GM19397 (cell line): ENCODE data around the gene WDR75.

Experiments used
- ATAC-seq: cut with Tn5 transposase; IDR thresholded peaks from one replicate; pipeline ENCODE4 v1.9.1; 2021; ENCODE audit warnings: mild to moderate bottlenecking, moderate library complexity; ENCODE audit not compliant: unreplicated experiment

WDR75 gene

GRCh38 chr2:189498205-189498604 lies 56.9 kb downstream of the WDR75 start:
- no peak for ATAC-seq

GRCh38 chr2:189499137-189499536 lies 57.9 kb downstream of the WDR75 start:
- ATAC-seq: no peak

GRCh38 chr2:189500456-189501160 lies 59.3 kb downstream of the WDR75 start:
- ATAC-seq: no peak

- ATAC-seq: no peak
These were observed 60.2 kb downstream of the WDR75 start for GRCh38 chr2:189501487-189501886.

- no peak for ATAC-seq
These were observed 61.4 kb downstream of the WDR75 start for GRCh38 chr2:189502714-189503113.

GRCh38 chr2:189504238-189504637 lies 63.0 kb downstream of the WDR75 start:
- no peak for ATAC-seq

GRCh38 chr2:189505492-189505891 lies 64.2 kb downstream of the WDR75 start:
- ATAC-seq: no peak

- ATAC-seq: no peak
These were observed 65.3 kb downstream of the WDR75 start for GRCh38 chr2:189506514-189506976.

GRCh38 chr2:189511210-189511959 lies 70.1 kb downstream of the WDR75 start:
- ATAC-seq: no peak

GRCh38 chr2:189511960-189512319 lies 70.7 kb downstream of the WDR75 start:
- no peak for ATAC-seq

- ATAC-seq: no peak
These were observed 71.6 kb downstream of the WDR75 start for GRCh38 chr2:189512879-189513278.

GRCh38 chr2:189514104-189514503 lies 72.8 kb downstream of the WDR75 start:
- no peak for ATAC-seq

GRCh38 chr2:189515264-189515663 lies 74.0 kb downstream of the WDR75 start:
- no peak for ATAC-seq

GRCh38 chr2:189516546-189516945 lies 75.3 kb downstream of the WDR75 start:
- no peak for ATAC-seq

GRCh38 chr2:189517847-189518535 lies 76.7 kb downstream of the WDR75 start:
- no peak for ATAC-seq

GRCh38 chr2:189519631-189520387 lies 78.5 kb downstream of the WDR75 start:
- no peak for ATAC-seq

- no peak for ATAC-seq
These were observed 80.6 kb downstream of the WDR75 start for GRCh38 chr2:189521699-189522434.

- no peak for ATAC-seq
These were observed 81.3 kb downstream of the WDR75 start for GRCh38 chr2:189522435-189523151.

GRCh38 chr2:189524746-189525145 lies 83.5 kb downstream of the WDR75 start:
- no peak for ATAC-seq
